Adrenal gland (tissue), 5 donors: ENCODE results near the gene AGPAT2.

Experiments
- POLR2A ChIP-seq, 2 donors: fragments of 450-650 bp; IDR thresholded peaks; one replicate each; pipeline ENCODE4 v1.6.1; 2017; ENCODE audit warnings: antibody characterized with exemption in 2 of 2, mild to moderate bottlenecking in 2 of 2, moderate library complexity in 1 of 2
- TF ChIP-seq, protein P1 (sequence below), 6 experiments: fragments of 450-650 bp in 4 of 6; fragments of 200-600 bp in 2 of 6; sonication (generic) in 1 of 6; IDR thresholded peaks; 1 replicate in 5 of 6; 2 replicates in 1 of 6; pipeline versions ENCODE4 v1.5.1 to v1.8.0; 2016 to 2021; ENCODE audit warnings: antibody characterized with exemption in 6 of 6, mild to moderate bottlenecking in 2 of 6, moderate library complexity in 1 of 6
- donor health status: DM: no; HTN: no; CAD: no.

DNA sequence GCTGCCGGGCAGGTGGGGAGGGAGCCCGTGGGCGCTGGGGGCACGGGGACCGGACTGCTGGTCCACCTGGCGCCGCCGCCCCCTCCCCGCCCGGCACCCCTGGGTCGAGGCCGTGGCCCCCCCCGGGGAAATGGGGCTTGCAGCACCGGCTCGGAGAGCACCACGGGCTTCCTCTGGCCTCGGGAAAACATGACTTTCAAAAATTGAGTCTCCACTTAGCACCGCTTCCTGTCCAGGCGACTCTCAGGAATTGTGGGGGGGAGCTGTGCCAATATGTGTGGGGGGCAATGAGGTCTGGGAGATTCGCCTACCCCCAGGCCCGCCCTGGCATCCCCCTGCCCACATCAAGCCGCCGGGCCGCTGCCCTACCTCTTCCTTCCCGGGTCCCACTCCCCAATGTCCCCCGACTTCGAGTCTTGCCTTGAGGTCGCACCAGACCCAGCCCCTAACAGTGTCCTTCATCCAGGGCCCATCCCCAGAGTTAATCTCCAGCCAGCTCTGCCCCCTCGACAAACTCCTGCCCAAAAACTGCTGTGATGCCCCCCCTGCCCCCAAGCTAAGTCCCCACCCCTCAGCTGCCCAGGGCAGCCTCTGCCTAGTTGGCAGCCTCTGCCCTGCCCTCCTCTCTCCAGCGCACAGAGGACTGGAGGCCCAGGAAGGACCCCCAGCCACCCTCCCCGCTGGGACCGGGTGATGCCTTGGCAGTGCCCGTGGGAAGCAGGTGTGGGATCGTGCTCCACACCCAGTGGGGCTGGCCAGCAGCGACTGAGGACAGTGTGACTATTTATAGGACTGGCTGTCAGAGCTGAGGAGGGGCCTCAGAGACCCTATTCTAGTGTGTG, 20.7 kb downstream of the AGPAT2 start:
- TF ChIP-seq, protein P1, sequence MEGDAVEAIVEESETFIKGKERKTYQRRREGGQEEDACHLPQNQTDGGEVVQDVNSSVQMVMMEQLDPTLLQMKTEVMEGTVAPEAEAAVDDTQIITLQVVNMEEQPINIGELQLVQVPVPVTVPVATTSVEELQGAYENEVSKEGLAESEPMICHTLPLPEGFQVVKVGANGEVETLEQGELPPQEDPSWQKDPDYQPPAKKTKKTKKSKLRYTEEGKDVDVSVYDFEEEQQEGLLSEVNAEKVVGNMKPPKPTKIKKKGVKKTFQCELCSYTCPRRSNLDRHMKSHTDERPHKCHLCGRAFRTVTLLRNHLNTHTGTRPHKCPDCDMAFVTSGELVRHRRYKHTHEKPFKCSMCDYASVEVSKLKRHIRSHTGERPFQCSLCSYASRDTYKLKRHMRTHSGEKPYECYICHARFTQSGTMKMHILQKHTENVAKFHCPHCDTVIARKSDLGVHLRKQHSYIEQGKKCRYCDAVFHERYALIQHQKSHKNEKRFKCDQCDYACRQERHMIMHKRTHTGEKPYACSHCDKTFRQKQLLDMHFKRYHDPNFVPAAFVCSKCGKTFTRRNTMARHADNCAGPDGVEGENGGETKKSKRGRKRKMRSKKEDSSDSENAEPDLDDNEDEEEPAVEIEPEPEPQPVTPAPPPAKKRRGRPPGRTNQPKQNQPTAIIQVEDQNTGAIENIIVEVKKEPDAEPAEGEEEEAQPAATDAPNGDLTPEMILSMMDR (IDR thresholded peaks at IDR 0.05) = no peak
- TF ChIP-seq POLR2A (IDR thresholded peaks at IDR 0.05) = no peak
